Neutrophil (primary cell): ENCODE results near the gene GAREM2.

ENCODE experiments used
- H3K27ac ChIP-seq: fragments of 200-600 bp; sonication (generic); 2 replicates; pipeline ENCODE4 v1.5.1; 2016; ENCODE audit warnings: mild to moderate bottlenecking, moderate library complexity
- H3K27me3 ChIP-seq: fragments of 200-600 bp; sonication (generic); 2 replicates; pipeline ENCODE4 v1.6.0; 2016; ENCODE audit warnings: mild to moderate bottlenecking
- H3K36me3 ChIP-seq: fragments of 200-600 bp; sonication (generic); 2 replicates; pipeline ENCODE4 v1.5.1; 2017
- H3K4me1 ChIP-seq, 2 experiments: fragments of 200-600 bp in 1 of 2; sonication (generic) in 1 of 2; 1 replicate in 1 of 2; 2 replicates in 1 of 2; pipeline versions ENCODE4 v1.5.1 to v1.6.1; 2013 to 2016; ENCODE audit warnings: low read depth in 1 of 2, low read length in 1 of 2, mild to moderate bottlenecking in 1 of 2, moderate library complexity in 1 of 2; ENCODE audit not compliant: control insufficient read depth in 1 of 2, insufficient read depth in 1 of 2
- H3K4me3 ChIP-seq, 2 experiments: fragments of 200-600 bp in 1 of 2; sonication (generic) in 1 of 2; 1 replicate in 1 of 2; 2 replicates in 1 of 2; pipeline ENCODE4 v1.5.1; 2013 to 2016; ENCODE audit warnings: low read depth in 1 of 2, low read length in 1 of 2, mild to moderate bottlenecking in 1 of 2, moderate library complexity in 1 of 2
- H3K9me3 ChIP-seq: fragments of 200-600 bp; sonication (generic); 2 replicates; pipeline ENCODE4 v1.5.1; 2016
- CTCF ChIP-seq: fragments of 200-600 bp; sonication (generic); IDR thresholded peaks from 2 replicates; pipeline ENCODE4 v1.5.1; 2016; ENCODE audit warnings: antibody characterized with exemption

GAREM2 gene

GRCh38 chr2:26216587-26216986 is 43.7 kb downstream of the GAREM2 start:
- no peaks in the 10 kb centered on the region for H3K4me1 ChIP-seq
- no peaks in the 10 kb centered on the region for H3K27me3 ChIP-seq

GRCh38 chr2:26217720-26218119 is 44.8 kb downstream of the GAREM2 start:
- no peak overlapping the region for H3K27ac ChIP-seq
- H3K4me3 ChIP-seq: no peak overlapping the region
- no peaks in the 10 kb centered on the region for H3K27me3 ChIP-seq
- TF ChIP-seq CTCF: no peak
- H3K4me1 ChIP-seq: no peaks in the 10 kb centered on the region
- peaks cover 66% of the 10 kb centered on the region for H3K36me3 ChIP-seq
- H3K9me3 ChIP-seq: no peaks in the 10 kb centered on the region

More at GRCh38 chr2:26216587-26216986, 43.7 kb downstream of the GAREM2 start:
- Histone ChIP-seq H3K36me3 (peaks cover 66% of the 10 kb centered on the region), H3K4me3 (no peak overlapping the region), H3K9me3 (no peaks in the 10 kb centered on the region), H3K27ac (no peak overlapping the region)
- no peak for TF ChIP-seq CTCF

- no peak for TF ChIP-seq CTCF
- Histone ChIP-seq H3K9me3 (no peaks in the 10 kb centered on the region), H3K4me3 (no peak overlapping the region), H3K4me1 (no peaks in the 10 kb centered on the region), H3K27ac (no peak overlapping the region), H3K36me3 (peaks cover 64% of the 10 kb centered on the region), H3K27me3 (no peaks in the 10 kb centered on the region)
These were observed 50.1 kb downstream of the GAREM2 start for GRCh38 chr2:26223018-26223417.

GRCh38 chr2:26224095-26224494 is 51.2 kb downstream of the GAREM2 start:
- H3K4me3 ChIP-seq: no peak overlapping the region
- H3K4me1 ChIP-seq: no peaks in the 10 kb centered on the region
- no peak for TF ChIP-seq CTCF
- H3K9me3 ChIP-seq: no peaks in the 10 kb centered on the region
- H3K27me3 ChIP-seq: no peaks in the 10 kb centered on the region
- H3K27ac ChIP-seq: no peak overlapping the region
- peaks cover 74% of the 10 kb centered on the region for H3K36me3 ChIP-seq

GRCh38 chr2:26229595-26229994 is 56.7 kb downstream of the GAREM2 start:
- no peaks in the 10 kb centered on the region for H3K27me3 ChIP-seq
- H3K36me3 ChIP-seq: peaks cover 86% of the 10 kb centered on the region
- no peak overlapping the region for H3K4me3 ChIP-seq
- H3K4me1 ChIP-seq: no peaks in the 10 kb centered on the region
- H3K27ac ChIP-seq: no peak overlapping the region
- no peaks in the 10 kb centered on the region for H3K9me3 ChIP-seq
- TF ChIP-seq CTCF: no peak

GRCh38 chr2:26230806-26231205 is 57.9 kb downstream of the GAREM2 start:
- Histone ChIP-seq H3K4me3 (no peak overlapping the region), H3K36me3 (peaks cover 93% of the 10 kb centered on the region), H3K9me3 (no peaks in the 10 kb centered on the region), H3K27me3 (no peaks in the 10 kb centered on the region), H3K4me1 (no peaks in the 10 kb centered on the region), H3K27ac (no peak overlapping the region)
- TF ChIP-seq CTCF: no peak
